Activated naive CD4-positive, alpha-beta T cell treated with anti-CD3 and anti-CD28 coated beads for 36 hours (primary cell): ENCODE results near the gene CBFA2T2. TPM values are rescaled to one million over a fixed set of nuclear protein-coding genes. Genes with fewer than 3 reads are reported as not detected.
"Not testable (repeated sequence)": the region's sequence is repeated elsewhere in the genome, so short reads cannot be mapped to it uniquely, and the experiment has no call there.

Experiments used
- CTCF ChIA-PET: fragments of 350-600 bp; sonication (Branson Sonifier 250); formaldehyde crosslinking; loops from one replicate; lab custom pipeline; 2021; ENCODE audit warnings: antibody characterized with exemption; lab: Charles Lee
- DNase-seq: peaks from one replicate; pipeline ENCODE4 v3.0.0-alpha.2; 2020
- H3K27ac Mint-ChIP-seq: one replicate; pipeline ENCODE4 v1.8.0; 2021; ENCODE audit warnings: mild to moderate bottlenecking, mixed read lengths
- H3K27me3 Mint-ChIP-seq: one replicate; pipeline ENCODE4 v1.8.0; 2021; ENCODE audit warnings: low read depth, mixed read lengths
- H3K36me3 Mint-ChIP-seq: one replicate; pipeline ENCODE4 v1.8.0; 2021; ENCODE audit warnings: low read depth, mixed read lengths
- H3K4me1 Mint-ChIP-seq: one replicate; pipeline ENCODE4 v1.8.0; 2021; ENCODE audit warnings: low read depth, mixed read lengths
- H3K4me3 Mint-ChIP-seq: one replicate; pipeline ENCODE4 v1.8.0; 2021; ENCODE audit warnings: mild to moderate bottlenecking, moderate library complexity, mixed read lengths
- H3K9me3 Mint-ChIP-seq: one replicate; pipeline ENCODE4 v1.8.0; 2021; ENCODE audit warnings: mixed read lengths
- intact Hi-C: fragments of 100-400 bp; cut with micrococcal nuclease; formaldehyde crosslinking; loops from one replicate; pipeline ENCODE4 v1.15.1; 2023
- total RNA-seq, 2 experiments: library from RNA; stranded (reverse); gene quantifications; one replicate each; pipeline ENCODE4 v1.2.3, GENCODE V29; 2021

CBFA2T2 gene
- total RNA-seq, 2 experiments from 2014 or later, result 11.1 to 11.4 TPM

DNA sequence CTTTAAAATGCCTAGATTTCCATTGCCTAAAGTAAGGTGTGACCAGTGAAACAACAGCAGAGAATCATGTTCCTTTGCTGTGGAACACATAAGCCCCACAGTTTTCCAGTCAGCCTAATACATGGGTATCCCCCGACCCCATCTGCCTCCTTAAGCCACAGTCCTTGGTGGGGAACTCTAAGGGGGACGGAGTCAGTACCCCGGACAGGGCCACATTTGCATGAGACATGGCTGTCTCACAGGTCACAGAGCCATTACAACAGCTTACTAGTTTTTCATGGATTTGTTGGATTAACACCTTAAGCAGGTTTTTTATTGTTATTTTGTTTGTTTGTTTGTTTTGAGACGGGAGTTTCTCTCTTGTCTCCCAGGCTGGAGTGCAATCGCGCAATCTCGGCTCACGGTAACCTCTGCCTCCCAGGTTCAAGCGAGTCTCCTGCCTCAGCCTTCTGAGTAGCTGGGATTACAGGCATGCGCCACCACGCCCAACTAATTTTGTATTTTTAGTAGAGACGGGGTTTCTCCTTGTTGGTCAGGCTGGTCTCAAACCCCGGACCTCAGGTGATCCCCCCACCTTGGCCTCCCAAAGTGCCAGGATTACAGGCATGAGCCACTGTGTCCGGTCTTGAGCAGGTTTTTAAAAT lies 157.2 kb downstream of the CBFA2T2 start:
- DNase-seq, H3K27me3 Mint-ChIP-seq, intact Hi-C loops, H3K4me3 Mint-ChIP-seq, H3K27ac Mint-ChIP-seq, H3K36me3 Mint-ChIP-seq, H3K9me3 Mint-ChIP-seq: not testable (repeated sequence)
- peaks cover 15% of the 10 kb centered on the region for H3K4me1 Mint-ChIP-seq
- CTCF ChIA-PET, result interaction anchor here (0.8 kb wide), 1 partner anchor 19 kb away, joined by 3 read pairs; no protein-coding TSS in a partner anchor

DNA sequence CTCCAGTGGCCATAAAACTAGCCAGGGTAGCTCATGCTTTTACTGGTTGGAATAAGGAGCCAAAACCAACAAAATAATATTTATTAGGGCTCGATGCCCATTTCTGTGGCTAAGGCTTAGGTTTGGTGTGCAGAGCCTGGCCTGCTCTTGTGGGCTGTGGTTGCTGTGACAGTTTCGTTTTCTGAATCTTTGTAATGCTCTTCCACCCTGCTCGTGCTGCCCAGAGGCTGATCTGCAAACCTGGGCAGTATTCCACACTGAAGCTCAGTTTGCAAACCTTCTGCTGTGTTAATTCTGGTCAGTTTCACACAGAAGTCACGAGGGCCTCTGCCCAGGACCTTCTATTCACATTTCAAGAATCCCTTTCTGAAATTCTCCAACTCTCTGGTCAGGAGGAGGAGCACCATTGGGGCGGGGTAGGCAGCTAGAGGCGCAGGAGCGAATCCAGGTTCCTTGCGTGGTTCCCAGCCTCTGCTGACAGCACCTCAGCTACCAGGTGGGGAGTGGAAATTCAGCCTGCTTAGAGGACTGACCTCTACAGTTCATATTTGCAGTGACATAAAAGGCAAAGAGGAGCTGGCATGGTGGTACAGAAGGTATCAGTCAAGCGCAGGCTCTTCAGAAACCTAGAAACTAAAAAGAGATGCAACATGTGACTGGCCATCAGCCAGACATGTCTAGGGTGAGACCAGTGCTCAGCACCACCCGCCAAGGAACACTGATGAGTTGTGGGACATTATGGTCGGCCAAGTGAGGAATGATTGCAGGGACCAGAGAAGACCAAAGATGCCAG lies 157.9 kb downstream of the CBFA2T2 start:
- Mint-ChIP-seq H3K4me3 (no peak overlapping the region), H3K4me1 (peaks cover 22% of the 10 kb centered on the region)

DNA sequence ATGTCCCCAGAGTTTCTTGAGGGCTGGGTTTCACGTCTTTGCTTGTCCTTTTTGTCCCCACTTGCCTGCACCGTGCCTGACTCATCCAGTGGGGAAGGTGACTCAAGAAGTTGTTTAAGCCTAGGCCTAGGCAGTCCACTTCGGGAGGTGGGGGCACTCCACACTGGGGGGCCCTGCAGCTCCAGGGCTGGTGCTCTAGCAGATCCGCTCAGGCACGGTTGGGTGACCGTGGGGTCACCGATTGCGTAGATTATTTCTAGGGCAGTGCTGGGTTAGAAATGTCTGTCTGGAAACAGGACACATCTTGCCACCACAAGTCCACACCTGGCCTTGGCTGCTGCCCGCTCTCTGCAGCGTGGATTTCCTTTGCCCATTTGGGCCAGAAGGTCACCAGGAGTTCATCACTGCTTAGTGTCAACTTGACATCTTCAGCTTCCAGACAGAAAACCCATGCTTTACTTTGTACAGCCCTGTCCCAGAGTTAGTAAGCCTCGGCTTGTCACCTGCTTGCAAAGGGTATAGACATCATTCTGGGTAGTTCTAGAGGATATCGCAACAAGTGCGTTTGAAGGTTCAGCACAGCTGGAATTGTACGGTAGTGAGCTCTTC lies 158.6 kb downstream of the CBFA2T2 start:
- H3K27me3 Mint-ChIP-seq, result no peaks in the 10 kb centered on the region
- no peak overlapping the region for H3K27ac Mint-ChIP-seq
- peaks cover 29% of the 10 kb centered on the region for H3K4me1 Mint-ChIP-seq
- DNase-seq, result no peak
- H3K9me3 Mint-ChIP-seq, result no peaks in the 10 kb centered on the region
- no peak overlapping the region for H3K4me3 Mint-ChIP-seq
- CTCF ChIA-PET, result interaction anchor here (1.3 kb wide), 1 partner anchor 191 kb away, joined by 4 read pairs; no protein-coding TSS in a partner anchor
- peaks cover 8% of the 10 kb centered on the region for H3K36me3 Mint-ChIP-seq
- intact Hi-C loops, result no loop called here

More for the DNA sequence above, 157.9 kb downstream of the CBFA2T2 start:
- H3K27ac Mint-ChIP-seq, result no peak overlapping the region
- no peaks in the 10 kb centered on the region for H3K9me3 Mint-ChIP-seq
- no peaks in the 10 kb centered on the region for H3K27me3 Mint-ChIP-seq
- intact Hi-C loops, result no loop called here
- H3K36me3 Mint-ChIP-seq, result peaks cover 8% of the 10 kb centered on the region
- no peak for DNase-seq
- CTCF ChIA-PET, result interaction anchor here (0.5 to 0.8 kb wide), 2 partner anchors 18 to 99 kb away, joined by 3 read pairs; no protein-coding TSS in a partner anchor

DNA sequence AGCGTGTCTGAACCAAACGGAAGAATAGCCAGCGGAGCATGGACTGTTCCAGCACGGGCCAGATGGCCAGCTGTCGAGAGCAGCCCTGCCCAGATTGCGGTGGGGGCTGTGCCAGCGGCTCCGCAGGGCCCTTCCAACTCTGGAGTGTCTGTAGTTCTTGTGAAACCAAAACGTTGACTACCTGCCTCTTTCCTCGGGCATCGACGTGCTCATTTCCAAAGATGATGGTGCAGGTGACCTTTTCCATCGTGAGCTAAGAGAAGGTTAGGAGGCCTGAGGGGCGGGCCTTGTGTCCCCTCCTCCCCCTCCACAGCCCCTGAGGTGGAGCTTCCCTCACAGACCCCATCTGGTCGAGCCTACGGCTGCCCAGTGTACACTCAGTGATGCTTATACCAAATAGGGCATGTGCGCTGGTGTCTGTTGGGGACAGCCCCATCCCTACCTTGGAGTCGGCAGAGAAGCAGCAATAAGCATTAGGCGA lies 159.3 kb downstream of the CBFA2T2 start:
- CTCF ChIA-PET, result interaction anchor here (1.3 kb wide), 1 partner anchor 192 kb away, joined by 4 read pairs; no protein-coding TSS in a partner anchor
- intact Hi-C loops, result no loop called here
- H3K27me3 Mint-ChIP-seq, result no peaks in the 10 kb centered on the region
- no peak overlapping the region for H3K4me3 Mint-ChIP-seq
- H3K27ac Mint-ChIP-seq, result no peak overlapping the region
- peaks cover 8% of the 10 kb centered on the region for H3K36me3 Mint-ChIP-seq
- H3K4me1 Mint-ChIP-seq, result peaks cover 34% of the 10 kb centered on the region
- no peaks in the 10 kb centered on the region for H3K9me3 Mint-ChIP-seq
- no peak for DNase-seq

DNA sequence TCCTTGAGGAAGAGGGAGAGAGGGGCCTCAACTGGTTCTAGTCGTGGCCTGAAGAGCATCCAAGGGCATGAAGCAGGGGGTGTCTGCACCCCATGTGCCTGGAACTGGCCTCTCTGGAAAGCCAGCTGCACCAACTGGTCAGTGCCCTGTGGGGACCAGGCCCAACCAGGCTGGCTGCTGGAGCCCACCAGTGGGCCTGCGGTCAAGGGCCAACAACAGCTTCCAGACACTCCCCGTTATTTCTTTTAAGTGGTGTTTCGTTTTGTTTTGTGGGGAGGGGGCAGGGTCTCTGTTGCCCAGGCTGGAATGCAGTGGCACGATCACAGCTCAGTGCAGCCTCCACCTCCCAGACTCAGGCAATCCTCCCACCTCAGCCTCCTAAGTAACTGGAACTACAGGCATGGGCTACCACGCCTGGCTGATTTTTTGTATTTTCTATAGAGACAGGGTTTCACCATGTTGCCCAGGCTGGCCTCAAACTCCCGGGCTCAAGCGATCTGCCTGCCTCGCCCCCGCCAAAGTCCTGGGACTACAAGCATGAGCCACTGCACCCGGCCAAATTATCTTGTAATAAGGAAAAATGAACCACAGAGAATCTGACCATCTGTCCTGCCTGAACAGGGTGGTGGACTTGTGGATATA lies 160.3 kb downstream of the CBFA2T2 start:
- Mint-ChIP-seq H3K27ac (no peak overlapping the region), H3K36me3 (peaks cover 6% of the 10 kb centered on the region), H3K4me3 (no peak overlapping the region), H3K4me1 (peaks cover 36% of the 10 kb centered on the region), H3K9me3 (no peaks in the 10 kb centered on the region), H3K27me3 (no peaks in the 10 kb centered on the region)
- CTCF ChIA-PET, result interaction anchor here (0.6 kb wide), 2 partner anchors 16 to 196 kb away, joined by 3 read pairs; partner anchors contain the start of gene ACTL10
- intact Hi-C loops, result no loop called here
- DNase-seq, result no peak

DNA sequence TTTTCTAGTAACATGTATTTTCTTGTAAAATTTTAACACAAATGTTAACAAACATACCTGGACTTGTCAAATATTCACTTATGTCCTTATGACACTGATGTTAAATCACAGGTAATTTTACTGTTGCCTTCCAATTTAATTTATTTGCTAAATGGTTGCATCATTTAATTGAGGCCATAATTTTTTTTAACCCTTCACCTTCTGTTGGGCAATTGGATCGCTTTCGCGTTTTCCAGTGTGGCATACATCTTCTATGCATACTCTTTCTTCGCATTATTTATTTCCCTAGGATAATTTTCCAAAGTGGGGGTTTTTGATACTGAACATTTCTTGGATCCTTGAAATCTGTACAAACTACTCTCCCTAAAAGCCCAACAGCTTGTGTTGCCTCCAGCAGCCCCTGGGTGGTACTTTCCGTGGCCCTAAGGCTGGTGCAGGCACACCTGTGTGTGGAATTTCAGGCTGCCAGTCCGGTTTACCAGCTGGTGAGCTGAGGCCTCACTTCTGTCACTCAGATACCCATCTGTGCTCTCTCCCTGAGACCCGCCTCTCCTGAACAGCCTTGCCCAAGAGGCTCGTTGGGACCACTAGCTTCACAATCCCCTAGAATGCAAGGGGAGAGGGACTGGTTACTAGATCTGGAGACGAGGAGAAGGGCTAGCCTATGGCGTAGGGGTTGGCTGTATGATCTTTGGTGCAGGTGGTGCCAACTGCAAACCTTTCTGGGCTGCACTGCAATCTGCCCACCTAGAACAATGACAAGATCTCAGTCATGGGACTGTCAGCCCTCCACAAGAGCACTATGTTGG lies 161.1 kb downstream of the CBFA2T2 start:
- Mint-ChIP-seq H3K4me1 (peaks cover 36% of the 10 kb centered on the region), H3K9me3 (no peaks in the 10 kb centered on the region), H3K4me3 (no peak overlapping the region), H3K36me3 (peaks cover 2% of the 10 kb centered on the region), H3K27me3 (no peaks in the 10 kb centered on the region), H3K27ac (peak overlapping the region; percentile 13)
- no peak for DNase-seq
- CTCF ChIA-PET, result interaction anchor here (0.6 to 1.5 kb wide), 3 partner anchors 17 to 197 kb away, joined by 3 to 5 read pairs (median 3); no protein-coding TSS in a partner anchor
- intact Hi-C loops, result no loop called here

DNA sequence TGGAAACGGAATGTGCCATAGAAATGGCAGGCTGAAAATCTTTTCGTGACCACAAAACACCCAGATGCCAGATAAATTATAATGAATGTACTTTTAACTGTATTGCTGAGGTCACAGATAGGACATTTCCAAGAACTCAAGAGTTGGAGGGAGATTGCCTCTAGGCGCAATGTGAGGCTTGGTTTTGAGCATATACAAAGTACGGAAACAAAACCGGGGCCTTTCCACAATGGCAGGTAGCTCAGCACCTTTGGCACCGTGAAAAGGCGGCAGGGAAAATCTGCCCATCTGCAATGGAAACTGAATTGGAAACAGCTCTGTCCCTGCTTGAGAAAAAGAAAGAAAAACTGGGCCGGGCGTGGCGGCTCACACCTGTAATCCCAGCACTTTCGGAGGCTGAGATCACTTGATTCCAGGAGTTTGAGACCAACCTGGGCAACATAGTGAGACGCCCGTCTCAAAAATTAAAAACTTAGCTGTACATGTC lies 161.7 kb downstream of the CBFA2T2 start:
- H3K4me3 Mint-ChIP-seq, result no peak overlapping the region
- intact Hi-C loops, result loop anchor here (1.0 kb wide), 2 partner anchors 12 to 96 kb away; no protein-coding TSS in a partner anchor
- no peaks in the 10 kb centered on the region for H3K27me3 Mint-ChIP-seq
- CTCF ChIA-PET, result interaction anchor here (0.6 to 1.5 kb wide), 3 partner anchors 16 to 194 kb away, joined by 3 to 5 read pairs (median 3); no protein-coding TSS in a partner anchor
- no peaks in the 10 kb centered on the region for H3K36me3 Mint-ChIP-seq
- H3K9me3 Mint-ChIP-seq, result no peaks in the 10 kb centered on the region
- H3K27ac Mint-ChIP-seq, result no peak overlapping the region
- peaks cover 36% of the 10 kb centered on the region for H3K4me1 Mint-ChIP-seq
- no peak for DNase-seq

DNA sequence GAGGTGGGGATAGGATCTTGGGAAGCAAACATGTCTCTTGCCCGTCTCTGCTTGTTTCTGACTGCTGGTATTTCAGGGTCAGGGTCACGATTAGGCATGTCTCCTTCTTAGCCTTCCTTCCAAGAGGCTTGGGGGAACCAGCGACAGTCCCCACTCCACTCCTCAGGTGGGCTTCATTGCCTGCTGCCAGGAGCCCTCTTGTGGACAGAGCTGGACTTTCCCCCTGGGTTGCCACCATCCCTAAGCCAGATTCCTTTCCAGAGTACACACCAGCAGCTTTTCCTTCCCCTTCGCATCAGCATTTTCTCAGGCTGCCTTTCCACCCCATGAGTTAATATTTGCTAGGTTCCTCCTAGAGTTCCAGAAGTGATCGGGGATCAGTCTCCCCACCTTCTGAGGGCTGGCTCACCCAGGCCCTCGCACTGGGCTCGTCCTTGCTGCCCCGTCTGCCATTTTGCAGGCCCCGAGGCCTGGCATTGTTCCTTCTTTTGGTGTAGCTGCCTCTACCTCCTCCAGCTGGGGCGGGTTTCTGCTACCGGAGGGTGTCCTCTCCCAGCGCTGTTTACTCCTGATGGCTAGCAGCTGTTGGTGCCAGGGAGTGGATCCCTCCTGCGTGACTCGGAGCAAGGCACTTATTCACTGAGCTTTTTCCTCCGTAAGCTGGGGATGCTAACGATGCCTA lies 163.5 kb downstream of the CBFA2T2 start:
- peak; percentile 65 for DNase-seq
- Mint-ChIP-seq H3K4me3 (no peak overlapping the region), H3K4me1 (peaks cover 36% of the 10 kb centered on the region), H3K36me3 (no peaks in the 10 kb centered on the region), H3K9me3 (no peaks in the 10 kb centered on the region), H3K27me3 (no peaks in the 10 kb centered on the region), H3K27ac (peak overlapping the region; percentile 87)
- CTCF ChIA-PET, result interaction anchor here (1.1 to 2.1 kb wide), 4 partner anchors 10 to 196 kb away, joined by 4 to 15 read pairs (median 11); partner anchors contain the start of gene ACTL10
- intact Hi-C loops, result loop anchor here (1.0 kb wide), 1 partner anchor 196 kb away; no protein-coding TSS in a partner anchor

DNA sequence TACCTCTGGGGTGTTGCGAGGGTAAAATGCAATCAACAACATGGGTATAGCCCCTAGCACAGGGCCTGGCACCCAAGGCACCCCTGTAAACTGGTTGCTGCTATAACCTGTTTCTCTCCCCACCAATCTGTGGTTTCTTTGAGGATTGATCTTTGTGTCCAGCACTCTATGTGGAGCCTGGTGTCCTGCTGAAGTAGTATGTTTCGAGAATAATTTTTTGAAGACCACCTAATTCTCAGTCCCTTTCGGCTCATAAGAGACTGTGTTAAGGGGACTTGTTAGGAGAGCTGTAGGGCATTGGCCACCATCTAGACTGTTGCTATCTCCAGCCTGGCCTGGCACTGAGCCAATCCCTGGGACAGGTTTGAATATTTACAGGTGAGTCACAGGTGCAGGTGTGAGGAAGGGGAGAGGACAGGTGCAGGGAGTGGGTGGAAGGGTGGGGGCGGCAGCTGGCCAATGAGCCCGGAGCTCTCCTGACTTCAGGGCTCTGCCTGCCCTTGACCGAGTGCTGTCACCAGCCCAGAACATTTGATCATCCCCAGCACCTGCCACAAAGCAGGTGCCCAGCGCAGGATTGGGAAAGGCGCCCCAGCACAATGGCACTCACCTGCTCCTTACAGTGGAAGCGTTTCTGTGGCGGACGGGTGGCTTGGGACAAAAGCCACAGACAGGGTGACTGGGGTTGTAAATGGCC lies 164.2 kb downstream of the CBFA2T2 start:
- no peak for DNase-seq
- Mint-ChIP-seq H3K27ac (no peak overlapping the region), H3K36me3 (no peaks in the 10 kb centered on the region), H3K4me3 (no peak overlapping the region), H3K4me1 (peaks cover 36% of the 10 kb centered on the region), H3K27me3 (no peaks in the 10 kb centered on the region), H3K9me3 (no peaks in the 10 kb centered on the region)
- intact Hi-C loops, result loop anchor here (1.0 kb wide), 1 partner anchor 197 kb away; no protein-coding TSS in a partner anchor
- CTCF ChIA-PET, result interaction anchor here (1.1 to 2.1 kb wide), 4 partner anchors 10 to 197 kb away, joined by 4 to 15 read pairs (median 11); partner anchors contain the start of gene ACTL10

DNA sequence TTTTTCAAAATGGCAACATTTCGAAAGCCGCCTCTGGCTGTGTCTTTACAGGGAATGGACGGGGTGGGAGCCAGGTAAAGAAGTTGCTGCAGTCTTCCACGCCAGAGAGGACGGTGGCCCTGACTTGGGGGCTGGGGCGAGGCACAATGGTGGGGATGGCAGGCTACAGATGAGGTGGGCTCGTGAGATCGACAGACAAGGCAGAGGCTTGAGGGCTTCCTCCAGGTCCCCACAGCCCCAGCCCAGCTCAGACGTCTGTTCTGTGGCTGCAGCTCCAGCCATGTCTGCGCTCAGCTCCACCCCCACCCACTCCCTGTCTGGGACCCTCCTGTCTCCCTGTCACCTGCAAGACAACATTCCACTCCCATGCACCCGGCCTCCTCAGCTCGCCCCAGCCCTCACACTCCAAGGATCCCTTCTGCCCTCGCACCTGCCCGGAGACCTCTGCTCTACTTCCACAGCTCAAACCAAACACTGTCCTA lies 164.8 kb downstream of the CBFA2T2 start:
- intact Hi-C loops, result no loop called here
- Mint-ChIP-seq H3K27me3 (no peaks in the 10 kb centered on the region), H3K4me1 (peaks cover 31% of the 10 kb centered on the region), H3K9me3 (no peaks in the 10 kb centered on the region), H3K4me3 (no peak overlapping the region), H3K36me3 (no peaks in the 10 kb centered on the region), H3K27ac (no peak overlapping the region)
- CTCF ChIA-PET, result interaction anchor here (0.6 to 2.1 kb wide), 3 partner anchors 12 to 202 kb away, joined by 3 to 15 read pairs (median 9); partner anchors contain the start of gene ACTL10
- no peak for DNase-seq
